SK-N-SH (cell line): ENCODE data around the gene GALR2.

Source experiments
- CTCF ChIP-seq: fragments of 200-600 bp; sonication (generic); IDR thresholded peaks from 2 replicates; pipeline ENCODE4 v1.6.1; 2017; ENCODE audit warnings: antibody characterized with exemption, mild to moderate bottlenecking, moderate library complexity
- EZH2phosphoT487 ChIP-seq: fragments of 200-600 bp; sonication (generic); IDR thresholded peaks from 2 replicates; pipeline ENCODE4 v1.6.1; 2017; ENCODE audit warnings: low read depth, mixed run types, mild to moderate bottlenecking, antibody characterized with exemption, moderate library complexity, borderline replicate concordance
- FOXJ3 ChIP-seq: sonication (generic); formaldehyde crosslinking; IDR thresholded peaks from 2 replicates; pipeline ENCODE4 v1.5.1; 2020; ENCODE audit warnings: mild to moderate bottlenecking, missing genetic modification reagents
- GABPA ChIP-seq: IDR thresholded peaks from 2 replicates; pipeline ENCODE4 v1.4.0; 2012; ENCODE audit warnings: low read depth, mild to moderate bottlenecking
- JUND ChIP-seq: IDR thresholded peaks from 2 replicates; pipeline ENCODE4 v1.4.0; 2012
- POLR2AphosphoS5 ChIP-seq: IDR thresholded peaks from 2 replicates; pipeline ENCODE4 v1.6.1; 2012; ENCODE audit warnings: low read depth, low read length
- RAD21 ChIP-seq: IDR thresholded peaks from 2 replicates; pipeline ENCODE4 v1.6.1; 2012; ENCODE audit warnings: mild to moderate bottlenecking, low read length
- RCOR1 ChIP-seq: fragments of 150-350 bp; IDR thresholded peaks from 2 replicates; pipeline ENCODE4 v1.6.1; 2017; ENCODE audit warnings: antibody characterized with exemption, low read length
- REST ChIP-seq: IDR thresholded peaks from 2 replicates; pipeline ENCODE4 v1.6.1; 2012; ENCODE audit warnings: mild to moderate bottlenecking, low read depth, low read length, moderate library complexity
- RFX5 ChIP-seq: IDR thresholded peaks from 2 replicates; pipeline ENCODE4 v1.6.1; 2012; ENCODE audit warnings: mild to moderate bottlenecking, improper control_type of control experiment, low read length
- TAF1 ChIP-seq: IDR thresholded peaks from 2 replicates; pipeline ENCODE4 v1.6.1; 2012; ENCODE audit warnings: low read depth, mild to moderate bottlenecking, low read length, moderate library complexity, borderline replicate concordance
- USF2 ChIP-seq: fragments of 150-350 bp; IDR thresholded peaks from 2 replicates; pipeline ENCODE4 v1.6.1; 2017; ENCODE audit warnings: antibody characterized with exemption, low read length, low read depth, borderline replicate concordance
- ZBTB33 ChIP-seq: IDR thresholded peaks from 2 replicates; pipeline ENCODE4 v1.4.0; 2012; ENCODE audit warnings: low read depth, borderline replicate concordance

GRCh38 chr17:76049239-76049638 lies 25.3 kb upstream of the GALR2 start:
- TF ChIP-seq POLR2AphosphoS5, result no peak
- no peak for TF ChIP-seq CTCF
- TF ChIP-seq ZBTB33, result no peak
- no peak for TF ChIP-seq REST
- TF ChIP-seq RCOR1, result no peak
- TF ChIP-seq GABPA, result no peak
- no peak for TF ChIP-seq RFX5
- TF ChIP-seq USF2, result no peak
- no peak for TF ChIP-seq FOXJ3 (CRISPR knock-in tag)
- TF ChIP-seq EZH2phosphoT487, result no peak
- no peak for TF ChIP-seq JUND
- no peak for TF ChIP-seq RAD21
- TF ChIP-seq TAF1, result no peak
